HepG2 (cell line): Measurements from ENCODE around the gene GFRA1. TPM values are rescaled to one million over a fixed set of nuclear protein-coding genes. Genes with fewer than 3 reads are reported as not detected.

ENCODE experiments used
- ARNTL ChIP-seq: sonication (generic); formaldehyde crosslinking; IDR thresholded peaks from 2 replicates; pipeline ENCODE4 v1.4.0; 2020; ENCODE audit warnings: mild to moderate bottlenecking, missing genetic modification reagents
- HNF4A ChIP-seq: sonication (generic); formaldehyde crosslinking; IDR thresholded peaks from 2 replicates; pipeline ENCODE4 v1.4.0; 2020; ENCODE audit warnings: missing genetic modification reagents
- HOXA5 ChIP-seq: sonication (generic); formaldehyde crosslinking; IDR thresholded peaks from 2 replicates; pipeline ENCODE4 v1.4.0; 2020; ENCODE audit warnings: missing genetic modification reagents
- IKZF4 ChIP-seq: sonication (generic); formaldehyde crosslinking; IDR thresholded peaks from 2 replicates; pipeline ENCODE4 v1.5.1; 2020; ENCODE audit warnings: borderline replicate concordance, mild to moderate bottlenecking, low read depth, missing genetic modification reagents; ENCODE audit errors: not compliant biosample characterization
- STAG1 ChIP-seq: sonication (generic); formaldehyde crosslinking; IDR thresholded peaks from 2 replicates; pipeline ENCODE4 v1.4.0; 2020; ENCODE audit warnings: missing genetic modification reagents
- ZNF407 ChIP-seq: sonication (generic); formaldehyde crosslinking; IDR thresholded peaks from one replicate; pipeline ENCODE4 v1.5.1; 2020; ENCODE audit warnings: mild to moderate bottlenecking, missing genetic modification reagents; ENCODE audit errors: not compliant biosample characterization
- ZSCAN9 ChIP-seq: IDR thresholded peaks from 2 replicates; pipeline ENCODE4 v1.6.1; 2016; ENCODE audit warnings: borderline replicate concordance
- polyA plus RNA-seq, 8 experiments: library from polyadenylated mRNA; depleted of rRNA in 3 of 8; stranded (reverse) in 7 of 8; unstranded in 1 of 8; fragments of >200 nt; fragmentation: Illumina TruSeq in 4 of 8; extraction: Trizol in 4 of 8; gene quantifications; 2 replicates each; pipeline versions ENCODE4 v1.2.1 to v1.2.3, GENCODE V29; 2011 to 2016; ENCODE audit warnings: low read depth in 4 of 8, missing spikeins in 1 of 8, mixed read lengths in 1 of 8; ENCODE audit not compliant: insufficient read depth in 1 of 8
- total RNA-seq, 5 experiments: library from RNA; depleted of rRNA; stranded (reverse); fragments of >200 nt; fragmentation: Illumina TruSeq; extraction: Trizol; gene quantifications; 2 replicates each; pipeline ENCODE4 v1.2.3, GENCODE V29; 2016; ENCODE audit warnings: low read depth in 1 of 5

GFRA1 gene
- total and polyA plus RNA-seq, 2 of the 13 experiments (the other 11 are each of a cell fraction or from before 2014, with no cell fraction given): not detected

- TF ChIP-seq ZNF407 (no peak), HNF4A (no peak), ZSCAN9 (CRISPR knock-in tag) (no peak), STAG1 (CRISPR knock-in tag) (no peak), ARNTL (CRISPR knock-in tag) (no peak), IKZF4 (CRISPR knock-in tag) (no peak), HOXA5 (CRISPR knock-in tag) (no peak)
Observed at GRCh38 chr10:116070743-116071320, 202.2 kb downstream of the GFRA1 start (continued).
